Measurements from ENCODE around the gene PLCG1.

Gene PLCG1

GRCh38 chr20:41167481-41168253 is 30.3 kb downstream of the PLCG1 start:
- no peak for DNase-seq (ENCODE audit: low spot score)

- no peak for DNase-seq (ENCODE audit: low spot score)
Measured at GRCh38 chr20:41168281-41169161, 31.2 kb downstream of the PLCG1 start.

- DNase-seq (ENCODE audit: low spot score): no peak
Measured at GRCh38 chr20:41169162-41169690, 31.9 kb downstream of the PLCG1 start.

- DNase-seq (ENCODE audit: low spot score): peak; percentile 69
Measured at GRCh38 chr20:41169791-41170351, 32.5 kb downstream of the PLCG1 start.

- DNase-seq (ENCODE audit: low spot score): no peak
Measured at GRCh38 chr20:41170386-41171105, 33.2 kb downstream of the PLCG1 start.

GRCh38 chr20:41171736-41172295 is 34.5 kb downstream of the PLCG1 start:
- DNase-seq (ENCODE audit: low spot score): no peak

GRCh38 chr20:41172296-41173140 is 35.2 kb downstream of the PLCG1 start:
- no peak for DNase-seq (ENCODE audit: low spot score)

GRCh38 chr20:41173161-41173721 is 35.9 kb downstream of the PLCG1 start:
- DNase-seq (ENCODE audit: low spot score): peak; percentile 87

GRCh38 chr20:41173791-41174341 is 36.5 kb downstream of the PLCG1 start:
- no peak for DNase-seq (ENCODE audit: low spot score)

GRCh38 chr20:41174373-41174772 is 37.0 kb downstream of the PLCG1 start:
- DNase-seq (ENCODE audit: low spot score): no peak

- DNase-seq (ENCODE audit: low spot score): no peak
Measured at GRCh38 chr20:41174782-41175181, 37.4 kb downstream of the PLCG1 start.

- DNase-seq (ENCODE audit: low spot score): no peak
Measured at GRCh38 chr20:41175201-41175651, 37.9 kb downstream of the PLCG1 start.

GRCh38 chr20:41175727-41176330 is 38.5 kb downstream of the PLCG1 start:
- DNase-seq (ENCODE audit: low spot score): no peak

- no peak for DNase-seq (ENCODE audit: low spot score)
Measured at GRCh38 chr20:41176711-41177552, 39.6 kb downstream of the PLCG1 start.

- peak; percentile 97 for DNase-seq (ENCODE audit: low spot score)
Measured at GRCh38 chr20:41177636-41178035, 40.3 kb downstream of the PLCG1 start.

- DNase-seq (ENCODE audit: low spot score): no peak
Measured at GRCh38 chr20:41178495-41178894, 41.2 kb downstream of the PLCG1 start.

GRCh38 chr20:41178904-41179432 is 41.6 kb downstream of the PLCG1 start:
- no peak for DNase-seq (ENCODE audit: low spot score)

- DNase-seq (ENCODE audit: low spot score): no peak
Measured at GRCh38 chr20:41179961-41180360, 42.6 kb downstream of the PLCG1 start.

Data from AG08395 (cell line).